GM12872 (cell line): Measurements from ENCODE around the gene NKX2-2.
A peak's percentile ranks its signal among the peaks of the same experiment; 100 is the strongest.

Experiments
- TF ChIP-seq, protein P1 (sequence below): IDR thresholded peaks from 3 replicates; pipeline ENCODE4 v1.5.1; 2011; ENCODE audit warnings: low read depth, mild to moderate bottlenecking, low read length, moderate library complexity; ENCODE audit not compliant: insufficient read depth

Gene NKX2-2

GRCh38 chr20:21510414-21511384 lies 3.2 kb downstream of the NKX2-2 start:
- TF ChIP-seq, protein P1, sequence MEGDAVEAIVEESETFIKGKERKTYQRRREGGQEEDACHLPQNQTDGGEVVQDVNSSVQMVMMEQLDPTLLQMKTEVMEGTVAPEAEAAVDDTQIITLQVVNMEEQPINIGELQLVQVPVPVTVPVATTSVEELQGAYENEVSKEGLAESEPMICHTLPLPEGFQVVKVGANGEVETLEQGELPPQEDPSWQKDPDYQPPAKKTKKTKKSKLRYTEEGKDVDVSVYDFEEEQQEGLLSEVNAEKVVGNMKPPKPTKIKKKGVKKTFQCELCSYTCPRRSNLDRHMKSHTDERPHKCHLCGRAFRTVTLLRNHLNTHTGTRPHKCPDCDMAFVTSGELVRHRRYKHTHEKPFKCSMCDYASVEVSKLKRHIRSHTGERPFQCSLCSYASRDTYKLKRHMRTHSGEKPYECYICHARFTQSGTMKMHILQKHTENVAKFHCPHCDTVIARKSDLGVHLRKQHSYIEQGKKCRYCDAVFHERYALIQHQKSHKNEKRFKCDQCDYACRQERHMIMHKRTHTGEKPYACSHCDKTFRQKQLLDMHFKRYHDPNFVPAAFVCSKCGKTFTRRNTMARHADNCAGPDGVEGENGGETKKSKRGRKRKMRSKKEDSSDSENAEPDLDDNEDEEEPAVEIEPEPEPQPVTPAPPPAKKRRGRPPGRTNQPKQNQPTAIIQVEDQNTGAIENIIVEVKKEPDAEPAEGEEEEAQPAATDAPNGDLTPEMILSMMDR: no peak

DNA sequence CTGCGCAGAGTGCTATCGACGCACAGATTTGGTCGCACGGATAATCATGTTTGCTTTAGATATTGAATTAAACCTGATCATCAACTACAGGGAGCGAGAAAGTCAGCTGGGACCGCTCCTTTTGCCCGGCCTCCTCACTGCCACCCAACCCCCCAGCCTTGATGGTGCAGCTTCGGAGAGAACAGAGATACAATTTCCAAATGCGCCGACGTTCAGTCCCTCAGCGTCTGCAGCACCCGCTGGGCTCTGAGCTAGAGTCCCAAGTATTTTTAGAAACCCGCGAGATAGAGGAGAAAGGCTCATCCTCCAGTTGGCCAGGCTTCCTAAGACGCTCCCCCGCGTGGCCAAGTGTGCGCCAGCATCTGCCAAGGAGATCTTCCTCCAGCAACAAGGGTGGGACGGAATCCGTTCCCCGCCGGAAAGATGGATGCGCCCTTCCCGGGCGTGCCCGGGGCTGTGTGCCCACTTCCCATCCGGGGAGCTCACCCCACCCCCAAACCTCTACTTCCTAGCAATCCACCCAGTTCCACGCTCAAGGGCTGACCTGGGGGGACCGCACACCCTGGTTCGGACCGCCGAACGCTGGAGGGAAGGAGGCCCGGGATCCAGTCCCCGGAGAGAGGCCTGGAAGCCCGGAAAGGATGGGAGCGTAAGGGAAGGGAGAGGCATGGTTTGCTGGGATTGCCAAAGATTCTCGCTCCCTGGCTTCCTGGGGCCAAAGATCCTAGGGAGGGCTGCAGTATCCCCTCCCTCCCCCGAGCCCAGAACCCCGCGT lies 4.1 kb downstream of the NKX2-2 start:
- TF ChIP-seq, protein P1: no peak

- TF ChIP-seq, protein P1: no peak
These were observed 4.7 kb downstream of the NKX2-2 start for GRCh38 chr20:21509079-21509596.

DNA sequence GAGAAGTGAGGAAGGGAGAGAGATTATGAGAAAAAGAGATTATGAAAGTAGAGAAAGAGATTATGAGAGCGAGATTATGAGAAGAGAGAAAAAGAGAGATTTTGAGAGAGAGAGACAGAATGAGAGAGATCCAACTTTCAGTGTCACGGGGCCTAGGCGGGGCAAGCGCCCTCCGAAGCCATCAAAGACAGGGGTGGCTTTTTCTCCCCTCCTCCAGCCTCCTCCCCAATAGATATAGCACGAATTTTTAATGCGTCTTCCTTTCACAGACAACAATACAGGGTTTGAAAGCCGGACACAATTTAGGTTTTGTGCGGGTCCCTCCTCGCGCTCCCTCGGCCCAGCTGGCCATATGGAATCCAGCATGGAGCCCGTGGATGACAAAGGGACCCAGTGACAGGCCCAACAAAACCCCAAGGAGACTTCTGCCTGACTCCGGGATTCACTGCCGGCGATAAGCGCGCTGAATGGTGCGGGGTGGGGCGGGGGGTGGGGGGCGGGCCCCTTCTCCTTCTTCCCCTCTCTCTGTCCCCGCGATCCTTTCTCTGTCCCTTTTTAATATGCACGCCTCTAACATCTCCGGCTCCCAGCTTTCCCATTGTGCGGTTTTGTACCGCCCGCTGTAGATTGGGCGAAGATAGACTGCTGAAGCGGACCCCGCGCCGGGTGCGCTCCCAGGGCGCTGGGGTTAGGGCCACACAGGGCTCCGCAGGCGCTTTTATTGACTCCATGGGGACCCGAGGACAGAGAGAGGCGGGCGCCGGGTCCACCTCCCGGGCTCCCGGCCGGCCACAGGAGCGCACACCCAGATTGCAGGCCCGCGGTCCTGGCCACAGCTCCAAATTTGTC lies 5.4 kb downstream of the NKX2-2 start:
- TF ChIP-seq, protein P1: no peak

DNA sequence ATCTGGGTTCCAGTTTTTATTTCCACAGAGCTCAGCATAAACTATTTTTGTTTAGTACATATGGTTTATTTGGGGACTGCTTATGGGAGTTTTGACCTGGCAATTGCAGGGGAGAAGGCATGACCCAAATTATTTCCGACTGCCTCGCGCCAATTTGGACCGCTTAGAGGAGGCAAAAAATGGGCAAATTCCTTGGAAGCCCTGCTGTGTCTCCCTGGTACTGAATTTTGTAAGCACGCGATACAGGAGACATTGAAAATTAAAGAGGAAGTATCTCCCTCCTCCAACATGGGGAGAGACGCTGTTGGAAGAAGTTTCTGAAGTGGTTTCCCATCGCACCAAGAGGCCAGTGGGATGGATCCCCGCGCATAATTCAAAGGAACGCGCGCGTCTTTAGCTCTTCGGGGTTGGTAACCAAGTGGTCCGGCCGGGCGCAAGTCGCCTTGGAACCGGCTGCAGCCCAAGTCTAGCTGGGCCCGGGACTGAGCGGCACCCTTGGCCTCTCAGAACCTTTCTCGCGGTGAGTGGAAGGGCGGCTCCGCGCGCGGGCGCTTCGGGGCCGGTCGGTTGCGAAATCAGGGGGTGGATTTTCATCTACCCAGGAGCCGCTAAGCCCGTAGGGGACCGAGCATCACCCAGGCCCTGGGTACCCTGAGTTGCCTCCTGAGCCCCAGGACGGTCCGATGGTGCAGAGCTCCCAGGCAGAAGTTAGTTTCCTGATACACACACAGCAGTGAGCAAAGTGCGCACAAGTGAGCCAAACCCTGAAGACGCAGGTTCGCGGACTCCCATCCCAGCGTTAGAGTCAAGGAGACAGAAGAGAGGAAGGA lies 6.2 kb downstream of the NKX2-2 start:
- TF ChIP-seq, protein P1: no peak

- TF ChIP-seq, protein P1: peak; percentile 70
These were observed 7.9 kb downstream of the NKX2-2 start for GRCh38 chr20:21505810-21506530.
